Inflammatory macrophage (primary cell): ENCODE data around the gene GAS5.
"Not testable (repeated sequence)": the region's sequence is repeated elsewhere in the genome, so short reads cannot be mapped to it uniquely, and the experiment has no call there.

ENCODE experiments used
- DNase-seq, 2 donors: peaks; one replicate each; pipeline ENCODE4 v3.0.0-alpha.2; 2020 to 2022
- total RNA-seq, 18 experiments: gene quantifications; one replicate each; lab custom pipeline; 2026; ENCODE audit warnings: mixed read lengths in 6 of 18, inconsistent platforms in 2 of 18; lab: John Stamatoyannopoulos, UW

Gene GAS5
- 12.6 to 48.5 (median 31.6) reads per million in 18 experiments for total RNA-seq

GRCh38 chr1:173867753-173868265 is at the start of gene GAS5:
TSS of gene GAS5 (minus strand) at chr1:173867989.
- DNase-seq, result peak; percentile 99

- DNase-seq, result no peak
These were observed 49.4 kb upstream of the GAS5 start, which contains the start of gene SERPINC1 for GRCh38 chr1:173917149-173917548. TSS of gene SERPINC1 (minus strand) at chr1:173917327. CDS start at chr1:173917259, 68 bp downstream.

- DNase-seq, result no peak
These were observed 48.9 kb upstream of the GAS5 start for GRCh38 chr1:173916667-173917066.

- no peak for DNase-seq
These were observed 47.8 kb upstream of the GAS5 start for GRCh38 chr1:173915596-173915995.

DNA sequence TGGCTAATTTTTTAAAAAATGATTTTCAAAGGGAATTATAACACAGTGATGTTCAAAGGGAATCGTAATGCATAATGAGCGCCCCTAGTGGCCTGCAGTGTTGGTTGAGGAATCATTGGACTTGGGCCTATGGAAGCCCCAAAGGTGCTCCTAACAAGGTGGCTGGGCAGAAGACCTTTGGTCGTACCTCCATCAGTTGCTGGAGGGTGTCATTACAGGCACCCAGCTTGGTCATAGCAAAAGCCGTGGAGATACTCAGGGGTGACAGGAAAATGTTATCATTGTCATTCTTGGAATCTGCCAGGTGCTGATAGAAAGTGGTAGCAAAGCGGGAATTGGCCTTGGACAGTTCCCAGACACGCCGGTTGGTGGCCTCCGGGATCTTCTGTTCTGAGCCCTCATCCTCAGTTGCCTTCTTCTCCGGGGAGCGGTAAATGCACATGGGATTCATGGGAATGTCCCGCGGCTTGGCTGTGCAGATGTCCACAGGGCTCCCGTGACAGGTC is 46.6 kb upstream of the GAS5 start:
- DNase-seq, result peak; percentile 4 to 24

- no peak for DNase-seq
These were observed 45.3 kb upstream of the GAS5 start for GRCh38 chr1:173913111-173913510.

DNA sequence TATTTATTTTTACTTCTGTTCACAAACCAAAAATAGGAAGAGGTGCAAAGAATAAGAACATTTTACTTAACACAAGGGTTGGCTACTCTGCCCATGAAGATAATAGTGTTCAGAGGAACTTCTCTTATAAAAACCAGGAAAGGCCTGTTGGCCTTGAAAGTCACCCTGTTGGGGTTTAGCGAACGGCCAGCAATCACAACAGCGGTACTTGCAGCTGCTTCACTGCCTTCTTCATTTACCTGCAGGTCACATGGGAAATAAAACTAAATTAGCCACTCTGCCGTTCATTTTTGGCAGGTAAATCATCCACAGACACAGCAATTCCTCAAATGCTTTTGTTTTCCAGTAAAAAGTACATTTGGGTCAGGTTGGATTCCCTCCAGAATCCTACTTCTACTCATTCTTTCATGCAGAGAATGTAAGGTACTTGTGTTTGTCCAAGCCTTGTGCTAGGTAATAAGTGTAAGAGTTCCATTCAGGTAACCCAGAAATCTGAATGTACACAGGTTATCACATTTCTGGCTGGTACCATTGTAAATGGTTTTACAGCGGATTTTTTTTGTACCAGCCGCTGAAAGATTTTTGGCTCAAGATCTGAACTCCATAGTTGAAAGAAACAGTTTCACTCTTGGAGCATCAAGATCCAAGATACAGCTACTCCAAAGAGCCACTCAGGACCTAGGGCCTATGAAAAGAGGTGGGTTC is 36.2 kb upstream of the GAS5 start:
- no peak for DNase-seq

GRCh38 chr1:173900992-173901391 is 33.2 kb upstream of the GAS5 start:
- no peak for DNase-seq

- DNase-seq, result no peak
These were observed 32.6 kb upstream of the GAS5 start for GRCh38 chr1:173900427-173900826.

DNA sequence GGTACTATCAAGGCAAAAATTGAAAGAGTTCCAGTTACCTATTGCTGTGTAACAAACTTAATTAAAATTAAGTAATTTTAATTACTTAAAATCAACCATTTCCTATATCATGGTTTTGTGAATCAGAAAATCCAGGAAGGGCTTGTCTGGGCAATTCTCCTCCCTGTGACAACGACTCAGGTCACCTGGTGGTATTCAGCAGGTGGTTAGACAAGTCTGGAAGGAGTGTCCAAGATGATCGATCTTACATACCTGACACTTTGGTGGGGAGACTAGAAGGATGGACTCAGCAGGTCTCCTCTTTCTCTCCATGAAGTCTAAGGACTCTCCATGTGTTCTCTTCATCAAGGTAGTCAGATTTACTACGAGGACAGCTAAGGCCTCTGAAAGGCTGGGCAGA is 26.4 kb upstream of the GAS5 start:
- DNase-seq, result no peak

- DNase-seq, result peak; percentile 34 to 47
These were observed 25.8 kb upstream of the GAS5 start for GRCh38 chr1:173893611-173894010.

DNA sequence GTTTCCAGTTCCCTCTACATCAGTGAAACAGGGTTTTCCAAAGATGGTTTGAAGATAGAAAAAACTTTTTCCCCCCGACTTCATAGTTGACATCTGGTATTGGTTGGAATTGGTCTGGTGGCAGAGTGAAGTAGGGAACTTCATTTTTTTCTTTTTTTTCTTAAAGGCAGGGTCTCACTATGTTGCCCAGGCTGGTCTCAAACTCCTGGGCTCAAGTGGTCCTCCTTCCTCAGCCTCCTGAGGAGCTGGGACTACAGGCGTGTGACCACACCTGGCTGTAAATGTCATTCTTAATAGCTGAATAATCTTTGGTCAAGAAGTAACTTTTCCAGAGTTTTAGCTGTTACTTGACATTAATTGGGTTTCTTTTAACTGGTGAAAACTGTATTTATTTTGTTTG is 22.1 kb upstream of the GAS5 start:
- DNase-seq, result no peak

GRCh38 chr1:173888749-173889148 is 21.0 kb upstream of the GAS5 start:
- no peak for DNase-seq

- DNase-seq, result no peak
These were observed 19.8 kb upstream of the GAS5 start for GRCh38 chr1:173887627-173888026.

DNA sequence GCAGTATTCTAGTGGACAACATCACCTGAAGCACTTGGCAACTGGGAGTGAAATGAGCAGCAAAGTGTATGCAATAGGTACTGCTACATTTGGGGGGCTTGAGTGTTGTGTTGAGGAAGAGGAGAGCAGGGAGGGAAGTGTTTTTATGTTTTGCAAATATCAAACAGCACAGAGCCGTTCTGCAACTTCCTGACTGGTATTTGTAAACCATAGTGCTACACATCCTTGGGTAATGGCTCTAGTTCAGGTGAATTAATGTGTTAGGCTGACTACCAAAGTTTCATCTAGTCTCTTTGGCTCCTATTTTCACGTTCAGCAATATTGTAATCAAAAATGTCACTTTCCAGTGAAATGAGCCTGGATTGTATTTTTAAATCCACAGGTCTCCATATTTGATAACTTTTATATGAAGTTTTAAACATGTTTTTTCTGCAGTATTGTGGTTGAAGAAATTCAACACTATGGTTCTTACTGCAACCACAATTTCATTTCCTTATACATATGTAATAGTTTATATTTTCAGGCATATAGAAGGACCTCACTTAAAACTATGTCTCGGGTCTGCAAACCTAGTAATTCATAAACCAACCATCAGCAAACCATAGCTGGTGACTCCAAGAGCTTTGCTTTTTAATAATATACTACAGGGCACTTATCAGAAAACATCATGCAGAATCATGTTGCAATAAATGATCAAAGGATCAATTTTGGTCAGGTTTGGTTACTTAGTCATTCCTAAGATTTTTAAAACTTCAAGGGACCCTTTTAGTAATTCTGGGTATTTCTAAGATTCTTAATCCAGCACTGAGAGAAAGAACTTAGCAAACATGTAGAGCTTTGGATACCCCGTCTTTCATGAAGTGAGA is 19.2 kb upstream of the GAS5 start:
- no peak for DNase-seq

GRCh38 chr1:173884701-173885100 is 16.9 kb upstream of the GAS5 start:
- DNase-seq, result no peak

GRCh38 chr1:173881117-173881516 is 13.3 kb upstream of the GAS5 start:
- DNase-seq, result not testable (repeated sequence)

GRCh38 chr1:173878251-173878650 is 10.5 kb upstream of the GAS5 start:
- no peak for DNase-seq

DNA sequence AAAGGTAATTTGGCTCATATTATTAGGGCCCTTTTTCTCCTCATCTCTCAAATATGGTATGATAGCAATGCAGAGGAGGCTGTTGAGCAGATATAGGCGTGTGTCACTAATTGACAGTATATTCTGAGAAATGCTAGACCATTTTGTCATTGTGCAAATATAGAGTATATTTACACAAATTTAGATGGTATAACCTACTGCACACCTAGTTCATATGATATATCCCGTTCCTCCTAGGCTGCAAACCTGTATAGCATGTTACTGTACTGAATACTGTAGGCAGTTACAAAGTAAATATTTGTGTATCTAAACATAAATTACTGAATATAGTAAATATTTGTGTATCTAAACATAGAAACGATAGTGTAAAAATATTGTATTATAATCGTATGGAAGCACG is 8.9 kb upstream of the GAS5 start:
- DNase-seq, result no peak

GRCh38 chr1:173871500-173871899 is 3.7 kb upstream of the GAS5 start:
- no peak for DNase-seq

DNA sequence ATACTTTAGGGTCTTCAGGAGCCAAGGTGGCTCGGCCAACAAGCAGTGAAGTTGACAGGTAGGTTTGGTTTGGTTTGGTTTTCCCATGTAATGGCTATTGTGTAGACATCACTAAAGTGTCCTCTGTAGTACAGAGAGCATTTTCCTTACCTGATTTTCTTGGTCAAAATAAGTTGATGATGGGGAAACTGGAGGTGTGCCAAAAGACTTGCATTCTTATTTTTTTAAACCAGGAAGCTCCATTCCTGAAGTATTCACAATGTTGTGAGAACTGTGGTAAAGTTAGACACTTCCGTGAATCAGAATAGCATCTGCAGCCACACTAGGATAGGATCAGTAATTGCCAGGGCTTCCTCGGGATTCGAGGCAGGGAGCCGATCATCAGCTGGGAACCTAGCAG is 3.3 kb upstream of the GAS5 start:
- DNase-seq, result no peak

GRCh38 chr1:173870252-173871075 is 2.7 kb upstream of the GAS5 start:
- no peak for DNase-seq

- DNase-seq, result peak; percentile 27 to 49
These were observed 1.2 kb upstream of the GAS5 start for GRCh38 chr1:173869021-173869359.
